AG10803 (cell line): ENCODE results near the gene DCBLD1.
"Not testable (repeated sequence)": the region's sequence is repeated elsewhere in the genome, so short reads cannot be mapped to it uniquely, and the experiment has no call there.

Source experiments
- DNase-seq: peaks from one replicate; pipeline ENCODE4 v3.0.0; 2010; ENCODE audit warnings: low read depth
- H3K4me3 ChIP-seq: 2 replicates; pipeline ENCODE4 v1.5.1; 2011; ENCODE audit warnings: mild to moderate bottlenecking, low read length, control low read depth
- CTCF ChIP-seq: conservative IDR thresholded peaks from 2 replicates; pipeline ENCODE4 v1.5.1; 2011; ENCODE audit warnings: mild to moderate bottlenecking, low read length, control low read depth, inconsistent platforms

DCBLD1 gene

GRCh38 chr6:117482240-117483003 is at the start of gene DCBLD1:
Gene DCBLD1, plus strand, starts transcription at chr6:117482674. Its CDS starts 108 bp downstream, at chr6:117482782.
- H3K4me3 ChIP-seq: peak within 1 kb of the TSS; percentile 88
- DNase-seq: peak; percentile 76

GRCh38 chr6:117440706-117441525 is 41.6 kb upstream of the DCBLD1 start:
- H3K4me3 ChIP-seq: no peak overlapping the region
- DNase-seq: peak; percentile 99
- no peak for TF ChIP-seq CTCF

More at GRCh38 chr6:117482240-117483003, at the start of gene DCBLD1:
- no peak for TF ChIP-seq CTCF

- DNase-seq: peak; percentile 87
- no peak for TF ChIP-seq CTCF
- no peak overlapping the region for H3K4me3 ChIP-seq
Observed at GRCh38 chr6:117441824-117442264, 40.6 kb upstream of the DCBLD1 start.

GRCh38 chr6:117442313-117442712 is 40.2 kb upstream of the DCBLD1 start:
- DNase-seq, H3K4me3 ChIP-seq: not testable (repeated sequence)

- H3K4me3 ChIP-seq: no peak overlapping the region
Observed at GRCh38 chr6:117444600-117444999, 37.9 kb upstream of the DCBLD1 start.

GRCh38 chr6:117446861-117447260 is 35.6 kb upstream of the DCBLD1 start:
- no peak overlapping the region for H3K4me3 ChIP-seq
- TF ChIP-seq CTCF: no peak
- no peak for DNase-seq

More at GRCh38 chr6:117444600-117444999, 37.9 kb upstream of the DCBLD1 start:
- TF ChIP-seq CTCF: no peak
- peak; percentile 91 for DNase-seq

GRCh38 chr6:117448011-117448410 is 34.5 kb upstream of the DCBLD1 start:
- H3K4me3 ChIP-seq: peak overlapping the region; percentile 18; the same call in 1 of the 2 replicates
- peak; percentile 22 for DNase-seq
- no peak for TF ChIP-seq CTCF
